GM04504 (cell line): ENCODE measurements around the gene NDUFA12.
A peak's percentile ranks its signal among the peaks of the same experiment; 100 is the strongest.
"Not testable (repeated sequence)": the region's sequence is repeated elsewhere in the genome, so short reads cannot be mapped to it uniquely, and the experiment has no call there.

ENCODE experiments used
- DNase-seq: peaks from one replicate; pipeline ENCODE4 v3.0.0-alpha.2; 2012; ENCODE audit warnings: low read depth

Gene NDUFA12

GRCh38 chr12:95003213-95003920 is at the start of gene NDUFA12:
NDUFA12 (minus strand) TSS chr12:95003697; CDS start chr12:95003680, 17 bp downstream.
- peak; percentile 90 for DNase-seq

GRCh38 chr12:95051241-95051640 is 47.7 kb upstream of the NDUFA12 start:
- no peak for DNase-seq

- DNase-seq: no peak
These were observed 34.4 kb upstream of the NDUFA12 start for GRCh38 chr12:95037906-95038305.

- DNase-seq: no peak
These were observed 31.3 kb upstream of the NDUFA12 start for GRCh38 chr12:95034750-95035149.

GRCh38 chr12:95022477-95022876 is 19.0 kb upstream of the NDUFA12 start:
- no peak for DNase-seq

GRCh38 chr12:95017482-95017881 is 14.0 kb upstream of the NDUFA12 start:
- DNase-seq: no peak

GRCh38 chr12:95016120-95016519 is 12.6 kb upstream of the NDUFA12 start:
- DNase-seq: no peak

GRCh38 chr12:95014554-95014953 is 11.1 kb upstream of the NDUFA12 start:
- DNase-seq: no peak

- no peak for DNase-seq
These were observed 2.7 kb upstream of the NDUFA12 start for GRCh38 chr12:95006206-95006605.

- DNase-seq: no peak
These were observed 1.1 kb upstream of the NDUFA12 start for GRCh38 chr12:95004610-95005009.

- no peak for DNase-seq
These were observed 400 bp upstream of the NDUFA12 start for GRCh38 chr12:95003921-95004272.

GRCh38 chr12:95002754-95003153 is 743 bp downstream of the NDUFA12 start:
- no peak for DNase-seq

GRCh38 chr12:94998326-94998725 is 5.2 kb downstream of the NDUFA12 start:
- no peak for DNase-seq

GRCh38 chr12:94997726-94998125 is 5.8 kb downstream of the NDUFA12 start:
- DNase-seq: no peak

GRCh38 chr12:94997061-94997460 is 6.4 kb downstream of the NDUFA12 start:
- no peak for DNase-seq

GRCh38 chr12:94994312-94994711 is 9.2 kb downstream of the NDUFA12 start:
- DNase-seq: peak; percentile 40

- DNase-seq: not testable (repeated sequence)
These were observed 9.6 kb downstream of the NDUFA12 start for GRCh38 chr12:94993855-94994254.

- DNase-seq: no peak
These were observed 13.3 kb downstream of the NDUFA12 start for GRCh38 chr12:94990222-94990621.

GRCh38 chr12:94988471-94988870 is 15.0 kb downstream of the NDUFA12 start:
- DNase-seq: no peak

GRCh38 chr12:94987801-94988200 is 15.7 kb downstream of the NDUFA12 start:
- no peak for DNase-seq

- no peak for DNase-seq
These were observed 16.3 kb downstream of the NDUFA12 start for GRCh38 chr12:94987076-94987669.

GRCh38 chr12:94985099-94985498 is 18.4 kb downstream of the NDUFA12 start:
- DNase-seq: not testable (repeated sequence)

- no peak for DNase-seq
These were observed 20.2 kb downstream of the NDUFA12 start for GRCh38 chr12:94983321-94983720.

- DNase-seq: no peak
These were observed 21.0 kb downstream of the NDUFA12 start for GRCh38 chr12:94982456-94982855.
